ENCODE results near the gene MME.
"Not testable (repeated sequence)": the region's sequence is repeated elsewhere in the genome, so short reads cannot be mapped to it uniquely, and the experiment has no call there.

The MME gene

GRCh38 chr3:155086051-155086450, 5.9 kb downstream of the MME start:
- no peak for DNase-seq

- no peak for DNase-seq
Observed at GRCh38 chr3:155088706-155089345, 8.7 kb downstream of the MME start.

- no peak for DNase-seq
Observed at GRCh38 chr3:155089495-155089894, 9.4 kb downstream of the MME start.

GRCh38 chr3:155093261-155093660, 13.1 kb downstream of the MME start:
- no peak for DNase-seq

GRCh38 chr3:155096303-155097008, 16.3 kb downstream of the MME start:
- no peak for DNase-seq

GRCh38 chr3:155097009-155097349, 16.9 kb downstream of the MME start:
- DNase-seq = no peak

GRCh38 chr3:155101398-155101797, 21.3 kb downstream of the MME start:
- no peak for DNase-seq

GRCh38 chr3:155102329-155102728, 22.2 kb downstream of the MME start:
- no peak for DNase-seq

- DNase-seq = no peak
Observed at GRCh38 chr3:155103686-155104085, 23.6 kb downstream of the MME start.

GRCh38 chr3:155106119-155106518, 26.0 kb downstream of the MME start:
- no peak for DNase-seq

- no peak for DNase-seq
Observed at GRCh38 chr3:155110022-155110421, 29.9 kb downstream of the MME start.

GRCh38 chr3:155110996-155111901, 31.1 kb downstream of the MME start:
- DNase-seq = no peak

- DNase-seq = no peak
Observed at GRCh38 chr3:155111971-155112370, 31.9 kb downstream of the MME start.

GRCh38 chr3:155112661-155113389, 32.7 kb downstream of the MME start:
- no peak for DNase-seq

- not testable (repeated sequence) for DNase-seq
Observed at GRCh38 chr3:155124745-155125144, 44.6 kb downstream of the MME start.

GRCh38 chr3:155129396-155129795, 49.3 kb downstream of the MME start:
- DNase-seq = no peak

GRCh38 chr3:155130001-155130400, 49.9 kb downstream of the MME start:
- DNase-seq = no peak

- no peak for DNase-seq
Observed at GRCh38 chr3:155131104-155131503, 51.0 kb downstream of the MME start.

GRCh38 chr3:155134311-155134710, 54.2 kb downstream of the MME start:
- not testable (repeated sequence) for DNase-seq

- no peak for DNase-seq
Observed at GRCh38 chr3:155135003-155135402, 54.9 kb downstream of the MME start.

- no peak for DNase-seq
Observed at GRCh38 chr3:155138677-155139076, 58.6 kb downstream of the MME start.

- no peak for DNase-seq
Observed at GRCh38 chr3:155147588-155147987, 67.5 kb downstream of the MME start.

GRCh38 chr3:155149494-155149893, 69.4 kb downstream of the MME start:
- DNase-seq = no peak
